Gastroesophageal sphincter (tissue), 4 donors: ENCODE results near the gene AHRR. TPM values are rescaled to one million over a fixed set of nuclear protein-coding genes. Genes with fewer than 3 reads are reported as not detected.
A peak's percentile ranks its signal among the peaks of the same experiment; 100 is the strongest.

ENCODE experiments used
- ATAC-seq: fragments of 150-250 bp; one replicate; pipeline ENCODE4 v1.9.1; 2016; ENCODE audit warnings: mild to moderate bottlenecking, moderate library complexity
- H3K27ac ChIP-seq, 4 donors: fragments of 200-600 bp; sonication (generic) in 3 of 4; 1 replicate in 3 of 4; 2 replicates in 1 of 4; pipeline ENCODE4 v1.5.1; 2016 to 2019
- H3K27me3 ChIP-seq: fragments of 200-600 bp; sonication (generic); one replicate; pipeline ENCODE4 v1.5.1; 2019
- H3K36me3 ChIP-seq, 2 donors: fragments of 200-600 bp; sonication (generic); one replicate each; pipeline ENCODE4 v1.5.1; 2019; ENCODE audit warnings: control low read depth in 1 of 2
- H3K4me1 ChIP-seq, 3 donors: fragments of 200-600 bp; sonication (generic); 1 replicate in 2 of 3; 2 replicates in 1 of 3; pipeline ENCODE4 v1.5.1; 2016 to 2019; ENCODE audit warnings: control low read depth in 2 of 3
- H3K4me3 ChIP-seq, 2 donors: fragments of 200-600 bp; sonication (generic); one replicate each; pipeline ENCODE4 v1.5.1; 2019; ENCODE audit warnings: mild to moderate bottlenecking in 1 of 2, moderate library complexity in 1 of 2
- H3K9me3 ChIP-seq, 3 donors: fragments of 200-600 bp; sonication (generic); one replicate each; pipeline ENCODE4 v1.5.1; 2017 to 2019; ENCODE audit warnings: control low read depth in 2 of 3
- CTCF ChIP-seq, 4 experiments: fragments of 200-600 bp in 2 of 4; fragments of 450-650 bp in 2 of 4; sonication (generic) in 1 of 4; IDR thresholded peaks; one replicate each; pipeline ENCODE4 v1.5.1; 2017 to 2019; ENCODE audit warnings: antibody characterized with exemption in 4 of 4, mild to moderate bottlenecking in 2 of 4, moderate library complexity in 2 of 4
- EP300 ChIP-seq: sonication (generic); formaldehyde crosslinking; IDR thresholded peaks from one replicate; pipeline ENCODE4 v1.6.1; 2017; ENCODE audit warnings: antibody characterized with exemption, mild to moderate bottlenecking
- POLR2A ChIP-seq, 2 donors: fragments of 450-650 bp; IDR thresholded peaks; one replicate each; pipeline ENCODE4 v1.6.1; 2017; ENCODE audit warnings: antibody characterized with exemption in 2 of 2, mild to moderate bottlenecking in 2 of 2, moderate library complexity in 1 of 2
- POLR2AphosphoS5 ChIP-seq: sonication (generic); formaldehyde crosslinking; IDR thresholded peaks from one replicate; pipeline ENCODE4 v1.6.1; 2017; ENCODE audit warnings: antibody characterized with exemption
- WGBS, 2 donors: methylation state at CpG; one replicate each; pipeline ENCODE4 v1.1.5; 2018; ENCODE audit warnings: low coverage in 1 of 2; 5-methylcytosine and 5-hydroxymethylcytosine counted together
- total RNA-seq, 4 donors: library from RNA; depleted of rRNA; stranded (reverse); fragments of >200 nt; gene quantifications; one replicate each; pipeline ENCODE4 v1.1.0, GENCODE V29; 2016

The AHRR gene
- total RNA-seq, 4 donors from 2014 or later = 0.15 to 1.7 (median 0.45) TPM

DNA sequence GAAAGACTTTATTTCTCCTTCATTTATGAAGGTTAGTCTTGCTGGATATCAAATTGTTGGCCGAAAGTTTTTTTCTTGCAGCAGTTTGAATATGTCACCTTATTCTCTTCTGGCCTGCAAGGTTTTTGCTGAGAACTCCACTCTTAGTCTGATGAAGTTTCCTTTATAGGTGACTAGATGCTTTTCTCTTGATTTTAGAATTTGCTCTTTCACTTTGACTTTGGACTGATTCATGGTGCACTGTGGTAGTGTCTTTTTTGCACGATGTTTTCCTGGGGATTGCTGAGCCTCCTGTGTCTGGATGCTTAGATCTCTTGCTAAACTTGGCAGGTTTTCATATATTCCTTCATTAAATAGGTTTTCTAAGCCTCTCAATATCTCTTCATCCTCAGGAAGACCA lies 12.4 kb downstream of the AHRR start:
- no peak for ATAC-seq
- Histone ChIP-seq H3K27ac (no peak overlapping the region), H3K36me3 (no peaks in the 10 kb centered on the region), H3K9me3 (no peaks in the 10 kb centered on the region), H3K27me3 (peaks cover 14% of the 10 kb centered on the region), H3K4me1 (no peaks in the 10 kb centered on the region), H3K4me3 (no peak overlapping the region)
- 88 to 100% methylated on average over 2 of the region's 2 CpGs for WGBS, 2 donors
- TF ChIP-seq POLR2AphosphoS5 = no peak
- no peak for TF ChIP-seq POLR2A (IDR thresholded peaks at IDR 0.05)
- TF ChIP-seq EP300 = no peak
- no peak for TF ChIP-seq CTCF (IDR thresholded peaks at IDR 0.05)

- Histone ChIP-seq H3K36me3 (no peaks in the 10 kb centered on the region), H3K27ac (no peak overlapping the region), H3K9me3 (no peaks in the 10 kb centered on the region), H3K4me1 (no peaks in the 10 kb centered on the region), H3K27me3 (peaks cover 14% of the 10 kb centered on the region), H3K4me3 (no peak overlapping the region)
- 50 to 100% methylated on average over 1 of the region's 5 CpGs for WGBS, 2 donors
- no peak for ATAC-seq
- TF ChIP-seq POLR2A (IDR thresholded peaks at IDR 0.05) = no peak
- no peak for TF ChIP-seq EP300
- TF ChIP-seq CTCF (IDR thresholded peaks at IDR 0.05) = no peak
- no peak for TF ChIP-seq POLR2AphosphoS5
Measured at GRCh38 chr5:334903-335739, 13.6 kb downstream of the AHRR start.

- TF ChIP-seq POLR2A (IDR thresholded peaks at IDR 0.05) (no peak), CTCF (IDR thresholded peaks at IDR 0.05) (no peak), POLR2AphosphoS5 (no peak), EP300 (no peak)
- H3K27ac ChIP-seq = no peak overlapping the region
- no peaks in the 10 kb centered on the region for H3K9me3 ChIP-seq
- 100% methylated on average over 1 to 2 of the region's 3 CpGs for WGBS, 2 donors
- no peak overlapping the region for H3K4me3 ChIP-seq
- no peaks in the 10 kb centered on the region for H3K4me1 ChIP-seq
- no peak for ATAC-seq
- H3K36me3 ChIP-seq = no peaks in the 10 kb centered on the region
- H3K27me3 ChIP-seq = peaks cover 14% of the 10 kb centered on the region
Measured at GRCh38 chr5:335740-336038, 14.2 kb downstream of the AHRR start.

GRCh38 chr5:337563-338130 lies 16.1 kb downstream of the AHRR start:
- Histone ChIP-seq H3K27ac (no peak overlapping the region), H3K4me1 (no peaks in the 10 kb centered on the region), H3K36me3 (no peaks in the 10 kb centered on the region), H3K27me3 (peaks cover 14% of the 10 kb centered on the region), H3K4me3 (no peak overlapping the region), H3K9me3 (no peaks in the 10 kb centered on the region)
- WGBS, 2 donors = 62 to 94% methylated on average over 3 to 11 of the region's 12 CpGs
- TF ChIP-seq POLR2AphosphoS5 (no peak), CTCF (IDR thresholded peaks at IDR 0.05) (peak in 1 of 4 experiments; percentile 16), EP300 (no peak)
- no peak for ATAC-seq
